ENCODE data around the gene PIP5K1A. TPM values are rescaled to one million over a fixed set of nuclear protein-coding genes. Genes with fewer than 3 reads are reported as not detected.

The PIP5K1A gene
- total and polyA plus RNA-seq, 9 donors = 27.1 to 46.0 (median 38.3) TPM

Other genes starting within 250 kb of the PIP5K1A start
- 47.3 TPM for gene CERS2, start 223.7 kb upstream of the PIP5K1A start, total RNA-seq
- gene CERS2, start 223.7 kb upstream of the PIP5K1A start, polyA plus RNA-seq (ENCODE audit: insufficient read depth in 1 of 8, insufficient read length in 8 of 8, low replicate concordance in 1 of 8) = 100 to 1,000 TPM in 2 of 8 donors, 10 to 100 TPM in 6; 62.3 to 111 (median 84.0) TPM
- gene ANXA9, start 216.3 kb upstream of the PIP5K1A start, total RNA-seq = 0.04 TPM
- 1 to 10 TPM; 2.1 to 3.5 (median 2.5) TPM for gene ANXA9, start 216.3 kb upstream of the PIP5K1A start, polyA plus RNA-seq (ENCODE audit: insufficient read depth in 1 of 8, insufficient read length in 8 of 8, low replicate concordance in 1 of 8)
- gene MINDY1, start 191.7 kb upstream of the PIP5K1A start, total RNA-seq = 15.7 TPM
- 10 to 100 TPM; 15.8 to 20.4 (median 17.0) TPM for gene MINDY1, start 191.7 kb upstream of the PIP5K1A start, polyA plus RNA-seq (ENCODE audit: insufficient read depth in 1 of 8, insufficient read length in 8 of 8, low replicate concordance in 1 of 8)
- gene PRUNE1, start 190.1 kb upstream of the PIP5K1A start, total RNA-seq = 19.3 TPM
- gene PRUNE1, start 190.1 kb upstream of the PIP5K1A start, polyA plus RNA-seq (ENCODE audit: insufficient read depth in 1 of 8, insufficient read length in 8 of 8, low replicate concordance in 1 of 8) = 10 to 100 TPM; 23.4 to 29.8 (median 25.6) TPM
- 0.53 TPM for gene BNIPL, start 162.0 kb upstream of the PIP5K1A start, total RNA-seq
- gene BNIPL, start 162.0 kb upstream of the PIP5K1A start, polyA plus RNA-seq (ENCODE audit: insufficient read depth in 1 of 8, insufficient read length in 8 of 8, low replicate concordance in 1 of 8) = 1 to 10 TPM in 3 of 8 donors, under 1 TPM in 5; 0.22 to 5.1 (median 0.69) TPM
- 2.6 TPM for gene C1orf56, start 150.8 kb upstream of the PIP5K1A start, total RNA-seq
- 1 to 10 TPM; 4.7 to 8.6 (median 5.9) TPM for gene C1orf56, start 150.8 kb upstream of the PIP5K1A start, polyA plus RNA-seq (ENCODE audit: insufficient read depth in 1 of 8, insufficient read length in 8 of 8, low replicate concordance in 1 of 8)
- gene CDC42SE1, start 138.9 kb upstream of the PIP5K1A start, total RNA-seq = 42.6 TPM
- gene CDC42SE1, start 138.9 kb upstream of the PIP5K1A start, polyA plus RNA-seq (ENCODE audit: insufficient read depth in 1 of 8, insufficient read length in 8 of 8, low replicate concordance in 1 of 8) = 10 to 100 TPM; 47.5 to 68.4 (median 54.3) TPM
- 5.5 TPM for gene MLLT11, start 138.2 kb upstream of the PIP5K1A start, total RNA-seq
- gene MLLT11, start 138.2 kb upstream of the PIP5K1A start, polyA plus RNA-seq (ENCODE audit: insufficient read depth in 1 of 8, insufficient read length in 8 of 8, low replicate concordance in 1 of 8) = 10 to 100 TPM; 11.0 to 20.1 (median 15.2) TPM
- 8.2 TPM for gene GABPB2, start 127.8 kb upstream of the PIP5K1A start, total RNA-seq
- gene GABPB2, start 127.8 kb upstream of the PIP5K1A start, polyA plus RNA-seq (ENCODE audit: insufficient read depth in 1 of 8, insufficient read length in 8 of 8, low replicate concordance in 1 of 8) = 1 to 10 TPM; 3.7 to 6.3 (median 4.8) TPM
- 33.4 TPM for gene SEMA6C, start 51.9 kb upstream of the PIP5K1A start, total RNA-seq
- gene SEMA6C, start 51.9 kb upstream of the PIP5K1A start, polyA plus RNA-seq (ENCODE audit: insufficient read depth in 1 of 8, insufficient read length in 8 of 8, low replicate concordance in 1 of 8) = 100 to 1,000 TPM in 1 of 8 donors, 10 to 100 TPM in 7; 56.3 to 112 (median 88.1) TPM
- gene TNFAIP8L2, start 41.9 kb upstream of the PIP5K1A start, total RNA-seq = 3.0 TPM
- gene TNFAIP8L2, start 41.9 kb upstream of the PIP5K1A start, polyA plus RNA-seq (ENCODE audit: insufficient read depth in 1 of 8, insufficient read length in 8 of 8, low replicate concordance in 1 of 8) = 1 to 10 TPM; 1.5 to 2.5 (median 2.1) TPM
- gene LYSMD1, start 32.6 kb upstream of the PIP5K1A start, total RNA-seq = 14.1 TPM
- gene LYSMD1, start 32.6 kb upstream of the PIP5K1A start, polyA plus RNA-seq (ENCODE audit: insufficient read depth in 1 of 8, insufficient read length in 8 of 8, low replicate concordance in 1 of 8) = 10 to 100 TPM; 10.2 to 12.9 (median 11.6) TPM
- 53.6 TPM for gene SCNM1, start 32.4 kb upstream of the PIP5K1A start, total RNA-seq
- gene SCNM1, start 32.4 kb upstream of the PIP5K1A start, polyA plus RNA-seq (ENCODE audit: insufficient read depth in 1 of 8, insufficient read length in 8 of 8, low replicate concordance in 1 of 8) = 10 to 100 TPM; 32.9 to 42.8 (median 36.7) TPM
- 15.2 TPM for gene TMOD4, start 22.6 kb upstream of the PIP5K1A start, total RNA-seq
- 10 to 100 TPM; 15.4 to 38.4 (median 22.6) TPM for gene TMOD4, start 22.6 kb upstream of the PIP5K1A start, polyA plus RNA-seq (ENCODE audit: insufficient read depth in 1 of 8, insufficient read length in 8 of 8, low replicate concordance in 1 of 8)
- gene VPS72, start 8.4 kb upstream of the PIP5K1A start, total RNA-seq = 45.0 TPM
- 10 to 100 TPM; 44.2 to 59.9 (median 52.8) TPM for gene VPS72, start 8.4 kb upstream of the PIP5K1A start, polyA plus RNA-seq (ENCODE audit: insufficient read depth in 1 of 8, insufficient read length in 8 of 8, low replicate concordance in 1 of 8)
- 183 TPM for gene PSMD4, start 56.2 kb downstream of the PIP5K1A start, total RNA-seq
- 100 to 1,000 TPM; 122 to 141 (median 128) TPM for gene PSMD4, start 56.2 kb downstream of the PIP5K1A start, polyA plus RNA-seq (ENCODE audit: insufficient read depth in 1 of 8, insufficient read length in 8 of 8, low replicate concordance in 1 of 8)
- 8.5 TPM for gene ZNF687, start 83.7 kb downstream of the PIP5K1A start, total RNA-seq
- 10 to 100 TPM; 11.1 to 14.8 (median 13.7) TPM for gene ZNF687, start 83.7 kb downstream of the PIP5K1A start, polyA plus RNA-seq (ENCODE audit: insufficient read depth in 1 of 8, insufficient read length in 8 of 8, low replicate concordance in 1 of 8)
- gene PI4KB, start 128.9 kb downstream of the PIP5K1A start, total RNA-seq = 31.4 TPM
- gene PI4KB, start 128.9 kb downstream of the PIP5K1A start, polyA plus RNA-seq (ENCODE audit: insufficient read depth in 1 of 8, insufficient read length in 8 of 8, low replicate concordance in 1 of 8) = 10 to 100 TPM; 43.6 to 59.1 (median 51.9) TPM
- 28.1 TPM for gene RFX5, start 148.7 kb downstream of the PIP5K1A start, total RNA-seq
- gene RFX5, start 148.7 kb downstream of the PIP5K1A start, polyA plus RNA-seq (ENCODE audit: insufficient read depth in 1 of 8, insufficient read length in 8 of 8, low replicate concordance in 1 of 8) = 10 to 100 TPM; 20.2 to 30.3 (median 24.6) TPM
- 31.2 TPM for gene SELENBP1, start 174.2 kb downstream of the PIP5K1A start, total RNA-seq
- 10 to 100 TPM; 28.2 to 50.1 (median 37.6) TPM for gene SELENBP1, start 174.2 kb downstream of the PIP5K1A start, polyA plus RNA-seq (ENCODE audit: insufficient read depth in 1 of 8, insufficient read length in 8 of 8, low replicate concordance in 1 of 8)
- 211 TPM for gene PSMB4, start 201.0 kb downstream of the PIP5K1A start, total RNA-seq
- 100 to 1,000 TPM; 158 to 193 (median 184) TPM for gene PSMB4, start 201.0 kb downstream of the PIP5K1A start, polyA plus RNA-seq (ENCODE audit: insufficient read depth in 1 of 8, insufficient read length in 8 of 8, low replicate concordance in 1 of 8)